HT1080 (cell line): ENCODE measurements around the gene OLFML1. TPM values are rescaled to one million over a fixed set of nuclear protein-coding genes. Genes with fewer than 3 reads are reported as not detected.

ENCODE experiments used
- DNase-seq: peaks from one replicate; pipeline ENCODE4 v3.0.0-alpha.2; 2015; ENCODE audit warnings: low read depth
- total RNA-seq: library from RNA; depleted of rRNA; stranded (reverse); fragments of >200 nt; shearing (Covaris generic); gene quantifications from 2 replicates; pipeline ENCODE4 v1.2.3, GENCODE V29; 2014

OLFML1 gene
- total RNA-seq, 1 experiment from 2014 or later: not detected

GRCh38 chr11:7473717-7474116, 11.6 kb upstream of the OLFML1 start:
- DNase-seq: no peak

GRCh38 chr11:7480113-7480512, 5.2 kb upstream of the OLFML1 start:
- DNase-seq: no peak

GRCh38 chr11:7484131-7484530, 1.2 kb upstream of the OLFML1 start:
- DNase-seq: no peak

- DNase-seq: no peak
Measured at GRCh38 chr11:7484645-7485044, 661 bp upstream of the OLFML1 start.

GRCh38 chr11:7486098-7486780, 933 bp downstream of the OLFML1 start:
- no peak for DNase-seq

DNA sequence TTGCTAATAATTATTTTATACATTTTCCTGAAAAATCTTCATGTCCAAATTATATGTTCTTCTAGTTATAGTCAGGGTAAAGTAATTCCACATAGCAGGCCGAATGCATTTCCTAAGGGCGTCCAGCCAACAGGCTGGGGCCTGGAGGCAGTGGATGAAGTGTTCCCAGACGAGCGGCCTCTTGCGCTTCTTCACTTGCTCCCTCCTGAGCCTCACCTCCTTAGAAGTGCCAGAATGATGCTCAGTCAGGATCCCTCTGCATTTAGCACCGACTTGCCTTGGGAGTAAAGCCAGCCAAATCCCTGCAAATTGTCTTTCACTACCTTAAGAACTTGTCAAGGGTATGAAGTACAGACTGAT, 1.5 kb downstream of the OLFML1 start:
- DNase-seq: no peak

GRCh38 chr11:7487360-7487759, 2.1 kb downstream of the OLFML1 start:
- no peak for DNase-seq

- no peak for DNase-seq
Measured at GRCh38 chr11:7488681-7489080, 3.4 kb downstream of the OLFML1 start.

DNA sequence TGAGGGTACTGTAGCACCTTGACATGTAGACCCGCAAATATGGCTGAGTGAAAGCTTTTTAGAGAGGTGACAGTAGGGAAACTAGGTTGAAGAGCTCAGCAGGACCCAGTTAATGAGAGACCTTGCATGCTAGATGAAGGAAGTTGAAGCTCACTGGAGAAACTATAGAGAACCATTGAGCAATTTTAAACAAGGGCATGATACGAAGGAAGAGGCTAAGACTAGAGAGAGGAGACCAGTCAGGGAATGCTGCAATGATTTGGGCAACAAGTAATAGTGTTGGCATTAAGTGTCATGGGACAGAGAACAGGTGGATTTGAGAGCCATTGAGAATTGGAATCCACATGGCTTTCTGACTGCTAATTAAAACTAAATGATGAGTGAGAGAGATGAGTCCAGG, 4.1 kb downstream of the OLFML1 start:
- DNase-seq: no peak

DNA sequence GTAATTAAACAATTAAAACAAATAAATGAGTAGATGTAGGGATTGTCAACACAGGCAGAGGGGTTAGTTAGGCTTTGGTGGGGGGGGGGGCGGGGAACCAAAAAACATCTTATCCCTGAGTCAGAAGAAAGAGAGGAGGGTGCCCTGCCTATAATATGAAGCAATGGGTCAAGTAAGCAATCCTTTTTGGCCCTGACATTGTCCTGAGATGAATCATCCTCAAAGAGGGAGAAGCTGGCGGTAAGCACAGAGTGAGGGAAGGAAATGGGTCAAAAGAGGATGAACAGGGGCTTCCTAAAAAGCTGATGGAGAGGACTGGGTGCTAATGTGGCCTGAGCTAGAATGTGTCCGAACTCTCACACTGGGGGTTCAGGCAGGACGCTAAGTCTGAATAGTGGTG, 4.7 kb downstream of the OLFML1 start:
- peak; percentile 44 for DNase-seq

DNA sequence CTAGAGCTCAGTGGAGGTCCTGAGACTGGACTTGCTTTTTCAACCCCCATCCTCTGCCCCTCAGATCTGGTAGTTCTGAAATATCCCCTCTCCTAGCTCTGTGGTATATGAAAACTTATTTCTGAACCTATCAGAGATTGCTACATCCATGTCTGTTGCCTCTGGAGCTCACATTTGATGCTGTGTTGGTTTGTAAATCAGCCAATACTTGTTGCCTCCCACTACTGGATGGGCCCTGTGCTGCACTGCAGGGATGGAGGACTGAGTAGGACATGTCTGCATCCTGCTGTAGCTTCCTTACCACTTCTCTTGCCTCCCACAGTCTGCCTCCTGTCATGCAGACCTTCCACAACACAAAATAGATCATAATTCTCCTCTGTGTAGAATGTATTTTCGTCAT, 5.2 kb downstream of the OLFML1 start:
- no peak for DNase-seq

DNA sequence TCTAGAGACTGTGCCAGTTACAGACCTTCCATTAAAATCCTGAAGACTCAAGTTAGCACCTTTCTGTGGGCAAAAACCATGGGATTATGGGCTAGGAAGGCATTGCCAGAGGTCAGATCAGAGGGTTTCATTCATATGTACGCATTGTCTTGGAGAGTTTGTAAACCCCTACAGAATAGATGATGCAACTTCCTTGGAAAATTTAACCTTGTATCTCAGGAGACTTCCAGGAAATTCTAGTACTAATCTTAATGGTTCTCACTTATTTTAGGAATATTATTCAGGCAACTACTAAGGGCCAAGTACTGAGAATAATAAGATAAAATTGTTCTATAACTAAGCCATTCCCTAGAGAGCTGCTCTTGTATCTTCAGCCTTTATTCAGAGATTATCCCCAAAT, 6.9 kb downstream of the OLFML1 start:
- no peak for DNase-seq

DNA sequence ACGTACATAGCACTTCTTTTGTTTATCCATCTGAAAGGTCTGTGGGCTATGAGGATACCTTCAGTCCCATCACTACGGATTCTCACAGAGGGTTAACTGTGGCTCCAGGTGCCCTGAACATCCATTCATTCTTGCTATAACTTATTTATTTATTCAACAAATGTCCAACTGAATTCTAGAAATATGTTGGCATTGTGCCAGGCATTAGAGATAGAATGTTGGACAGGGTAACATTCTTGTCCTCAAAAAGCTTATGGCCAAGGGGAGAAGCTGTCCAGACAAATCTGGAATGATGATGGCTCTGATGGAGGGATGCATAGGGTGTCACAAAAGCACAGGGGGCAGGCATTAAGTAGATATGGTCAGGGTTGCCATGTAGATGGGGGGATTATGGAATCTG, 8.4 kb downstream of the OLFML1 start:
- DNase-seq: no peak

- DNase-seq: no peak
Measured at GRCh38 chr11:7494086-7494745, 8.9 kb downstream of the OLFML1 start.

DNA sequence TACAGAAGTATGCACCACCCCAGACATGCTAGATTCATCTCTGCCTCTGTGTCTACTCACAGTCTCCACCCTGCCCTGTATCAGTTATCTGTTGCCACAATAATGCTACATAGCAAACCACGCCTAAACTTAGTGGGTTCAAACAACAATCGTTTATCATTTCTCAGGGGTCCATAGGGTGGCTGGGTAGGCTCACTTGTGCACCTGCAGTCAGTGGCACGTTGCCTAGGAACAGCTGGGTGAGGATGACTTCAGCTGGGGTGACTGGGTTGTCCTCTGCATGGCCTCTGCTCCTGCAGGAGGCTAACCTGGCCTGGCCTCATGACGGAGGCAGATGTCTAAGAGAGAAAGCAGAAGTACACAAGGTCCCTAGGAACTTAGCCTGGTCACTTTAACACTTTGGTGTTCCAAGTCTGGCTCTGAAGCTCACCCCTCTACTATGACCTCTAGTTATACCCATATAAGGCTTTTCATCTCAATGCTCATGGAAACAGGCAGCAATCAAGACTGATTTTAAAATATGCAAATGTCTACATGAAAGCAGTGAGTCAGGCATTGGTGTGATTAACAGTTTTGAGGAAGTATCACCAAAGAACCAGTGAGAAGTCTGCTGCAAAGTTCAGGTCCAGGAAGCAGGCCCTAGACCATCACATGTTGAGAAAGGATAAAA, 10.7 kb downstream of the OLFML1 start:
- DNase-seq: no peak

DNA sequence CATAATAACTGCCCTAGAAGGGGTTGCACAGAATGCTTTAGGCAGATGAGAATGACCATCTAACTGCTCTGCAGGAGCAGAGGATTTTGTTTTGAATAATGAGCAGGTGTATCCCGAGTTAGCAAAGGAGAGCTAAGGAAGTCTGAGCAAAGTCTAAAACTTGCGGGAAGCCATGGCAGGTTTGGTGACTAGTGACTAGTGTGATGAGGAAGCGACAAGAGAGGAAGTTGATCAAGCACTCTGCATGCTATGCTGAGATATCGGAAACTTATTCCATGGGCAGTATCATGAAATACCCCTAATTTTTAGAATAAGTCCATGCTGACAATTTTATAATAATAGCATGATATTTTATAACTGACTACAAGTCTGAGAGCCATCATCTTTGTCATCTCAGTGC, 12.9 kb downstream of the OLFML1 start:
- no peak for DNase-seq

DNA sequence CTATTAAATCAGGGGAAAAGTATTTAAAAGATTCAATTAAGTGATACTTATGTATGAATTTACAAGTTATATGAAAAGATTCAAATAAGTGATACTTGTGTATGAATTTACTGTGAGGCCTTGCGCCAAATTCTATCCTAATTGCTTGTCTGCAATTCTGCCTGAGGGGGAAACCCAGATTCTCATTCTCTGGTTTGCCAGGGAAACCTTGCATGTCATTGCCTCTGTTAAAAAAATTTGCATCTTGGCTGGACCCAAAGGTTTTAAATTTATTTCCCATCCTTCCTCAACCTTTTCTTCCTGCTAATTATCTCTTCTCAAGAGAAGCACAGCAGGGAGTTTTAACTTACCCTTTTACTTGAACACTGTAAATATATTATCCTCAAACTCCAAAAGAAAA, 13.8 kb downstream of the OLFML1 start:
- DNase-seq: no peak

DNA sequence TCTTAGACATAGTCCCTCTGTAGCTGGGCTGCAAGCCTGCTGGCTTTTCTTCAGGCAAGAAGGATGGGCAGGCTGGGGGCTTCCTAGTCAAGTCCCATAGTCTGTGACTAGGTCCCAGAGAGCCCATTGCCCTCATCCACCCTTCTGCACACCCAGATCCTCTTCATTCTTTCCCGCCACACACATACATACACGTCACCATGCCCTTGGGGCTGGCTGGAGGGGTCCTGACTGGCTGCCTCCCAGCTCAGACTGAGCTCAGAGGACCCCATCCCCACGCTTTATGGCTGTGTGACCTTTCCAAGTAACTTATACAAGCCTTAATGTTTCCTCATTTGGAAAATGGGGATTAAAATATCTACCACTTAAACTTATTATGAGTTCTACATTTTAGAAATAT, 14.9 kb downstream of the OLFML1 start:
- no peak for DNase-seq

DNA sequence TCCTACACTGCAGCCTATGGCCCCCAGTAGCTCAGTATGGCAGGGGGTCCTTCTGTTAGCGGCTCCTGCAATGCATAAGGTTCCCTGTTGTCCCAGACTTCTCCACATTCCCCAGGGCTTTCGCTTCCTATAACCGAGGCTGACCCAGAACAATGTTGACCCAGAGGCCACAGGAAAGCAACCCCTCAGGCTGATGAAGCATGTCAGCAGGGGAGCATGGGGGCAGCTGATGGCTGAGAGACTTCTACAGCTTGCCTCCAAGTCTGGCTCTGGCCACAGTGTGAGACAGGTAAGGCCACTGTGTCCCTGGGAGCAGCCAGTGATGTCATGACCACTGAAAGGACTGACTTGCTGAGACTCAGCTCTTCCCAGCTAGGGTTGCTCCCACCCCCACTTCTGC, 15.9 kb downstream of the OLFML1 start:
- DNase-seq: no peak

- no peak for DNase-seq
Measured at GRCh38 chr11:7501894-7502293, 16.6 kb downstream of the OLFML1 start.

GRCh38 chr11:7506243-7506642, 20.9 kb downstream of the OLFML1 start:
- DNase-seq: no peak

DNA sequence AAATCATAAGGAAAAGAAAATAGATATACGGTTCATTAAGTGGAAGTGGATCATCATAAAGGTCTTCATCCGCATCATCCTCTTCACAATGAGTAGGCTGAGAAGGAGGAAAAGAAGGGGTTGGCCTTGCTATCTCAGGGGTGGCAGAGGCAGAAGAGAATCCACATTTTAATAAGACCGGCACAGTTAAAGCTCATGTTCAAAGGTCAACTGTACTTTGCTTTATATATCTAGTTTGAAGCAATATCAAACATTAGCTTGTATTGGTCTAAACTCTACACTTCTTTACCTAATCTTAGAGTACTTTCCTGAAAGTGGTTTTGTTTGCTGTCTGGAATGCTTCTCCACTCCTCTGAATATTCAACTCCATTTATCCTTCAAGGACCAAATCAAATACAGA, 22.8 kb downstream of the OLFML1 start:
- DNase-seq: no peak

DNA sequence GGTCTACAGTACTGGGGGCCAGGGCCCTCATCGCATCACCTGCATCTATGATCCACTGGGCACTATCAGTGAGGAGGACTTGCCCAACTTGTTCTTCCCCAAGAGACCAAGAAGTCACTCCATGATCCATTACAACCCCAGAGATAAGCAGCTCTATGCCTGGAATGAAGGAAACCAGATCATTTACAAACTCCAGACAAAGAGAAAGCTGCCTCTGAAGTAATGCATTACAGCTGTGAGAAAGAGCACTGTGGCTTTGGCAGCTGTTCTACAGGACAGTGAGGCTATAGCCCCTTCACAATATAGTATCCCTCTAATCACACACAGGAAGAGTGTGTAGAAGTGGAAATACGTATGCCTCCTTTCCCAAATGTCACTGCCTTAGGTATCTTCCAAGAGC, 24.7 kb downstream of the OLFML1 start:
- DNase-seq: no peak
